HK-2 (cell line): ENCODE results near the gene TBC1D2.

Experiments used
- DNase-seq: peaks from one replicate; pipeline ENCODE4 v3.0.0-alpha.2; 2018; ENCODE audit not compliant: unreplicated experiment

Gene TBC1D2

GRCh38 chr9:98241357-98242300 lies 13.8 kb downstream of the TBC1D2 start:
- DNase-seq = no peak

- DNase-seq = no peak
Measured at GRCh38 chr9:98240475-98240874, 15.0 kb downstream of the TBC1D2 start.

- DNase-seq = no peak
Measured at GRCh38 chr9:98236901-98237487, 18.5 kb downstream of the TBC1D2 start.

- DNase-seq = no peak
Measured at GRCh38 chr9:98235126-98235525, 20.3 kb downstream of the TBC1D2 start.

- no peak for DNase-seq
Measured at GRCh38 chr9:98234245-98234825, 21.1 kb downstream of the TBC1D2 start.

- DNase-seq = no peak
Measured at GRCh38 chr9:98232926-98233325, 22.5 kb downstream of the TBC1D2 start.

GRCh38 chr9:98231770-98232478 lies 23.5 kb downstream of the TBC1D2 start:
- no peak for DNase-seq

GRCh38 chr9:98230789-98231188 lies 24.7 kb downstream of the TBC1D2 start:
- no peak for DNase-seq

GRCh38 chr9:98230304-98230703 lies 25.1 kb downstream of the TBC1D2 start:
- no peak for DNase-seq

GRCh38 chr9:98229620-98230019 lies 25.8 kb downstream of the TBC1D2 start:
- DNase-seq = no peak

- DNase-seq = no peak
Measured at GRCh38 chr9:98229090-98229395, 26.4 kb downstream of the TBC1D2 start.

GRCh38 chr9:98228392-98229089 lies 26.9 kb downstream of the TBC1D2 start:
- no peak for DNase-seq

GRCh38 chr9:98227883-98228282 lies 27.6 kb downstream of the TBC1D2 start:
- DNase-seq = no peak

GRCh38 chr9:98226957-98227356 lies 28.5 kb downstream of the TBC1D2 start:
- no peak for DNase-seq

- no peak for DNase-seq
Measured at GRCh38 chr9:98226516-98226915, 28.9 kb downstream of the TBC1D2 start.

GRCh38 chr9:98225015-98225442 lies 30.4 kb downstream of the TBC1D2 start:
- no peak for DNase-seq

- DNase-seq = peak; percentile 87
Measured at GRCh38 chr9:98222885-98223691, 32.4 kb downstream of the TBC1D2 start.

GRCh38 chr9:98220911-98221310 lies 34.5 kb downstream of the TBC1D2 start:
- DNase-seq = no peak

- no peak for DNase-seq
Measured at GRCh38 chr9:98219794-98220370, 35.6 kb downstream of the TBC1D2 start.

- DNase-seq = no peak
Measured at GRCh38 chr9:98219364-98219716, 36.1 kb downstream of the TBC1D2 start.
